Effector memory CD4-positive, alpha-beta T cell (primary cell): ENCODE measurements around the gene ZNF732.

Experiments
- DNase-seq, 3 donors: peaks; one replicate each; pipeline ENCODE4 v3.0.0-alpha.2; 2020
- H3K27ac ChIP-seq: 2 replicates; pipeline ENCODE4 v1.7.0; 2013; ENCODE audit warnings: mild to moderate bottlenecking, low read length, moderate library complexity; ENCODE audit not compliant: insufficient read depth, poor library complexity, severe bottlenecking
- H3K27me3 ChIP-seq: replicated peaks from 2 replicates; pipeline ENCODE4 v1.7.0; 2013; ENCODE audit warnings: mild to moderate bottlenecking, low read length; ENCODE audit not compliant: insufficient read depth, control insufficient read depth, poor library complexity, severe bottlenecking
- H3K36me3 ChIP-seq: 2 replicates; pipeline ENCODE4 v1.7.0; 2013; ENCODE audit warnings: mild to moderate bottlenecking, low read length, moderate library complexity; ENCODE audit not compliant: control insufficient read depth, insufficient read depth
- H3K4me1 ChIP-seq: 2 replicates; pipeline ENCODE4 v1.7.0; 2013; ENCODE audit warnings: low read length, mild to moderate bottlenecking; ENCODE audit not compliant: control insufficient read depth, insufficient read depth, poor library complexity, severe bottlenecking
- H3K4me3 ChIP-seq: 2 replicates; pipeline ENCODE4 v1.7.0; 2013; ENCODE audit warnings: low read length, low read depth, mild to moderate bottlenecking; ENCODE audit not compliant: insufficient read depth, poor library complexity, severe bottlenecking
- H3K9me3 ChIP-seq: 2 replicates; pipeline ENCODE4 v1.7.0; 2013; ENCODE audit warnings: mild to moderate bottlenecking, low read length, moderate library complexity; ENCODE audit not compliant: control insufficient read depth
- total RNA-seq, 3 donors: gene quantifications; one replicate each; lab custom pipeline; 2026; lab: John Stamatoyannopoulos, UW

ZNF732 gene
- 0 to 0.09 (median 0) reads per million in 3 donors for total RNA-seq

DNA sequence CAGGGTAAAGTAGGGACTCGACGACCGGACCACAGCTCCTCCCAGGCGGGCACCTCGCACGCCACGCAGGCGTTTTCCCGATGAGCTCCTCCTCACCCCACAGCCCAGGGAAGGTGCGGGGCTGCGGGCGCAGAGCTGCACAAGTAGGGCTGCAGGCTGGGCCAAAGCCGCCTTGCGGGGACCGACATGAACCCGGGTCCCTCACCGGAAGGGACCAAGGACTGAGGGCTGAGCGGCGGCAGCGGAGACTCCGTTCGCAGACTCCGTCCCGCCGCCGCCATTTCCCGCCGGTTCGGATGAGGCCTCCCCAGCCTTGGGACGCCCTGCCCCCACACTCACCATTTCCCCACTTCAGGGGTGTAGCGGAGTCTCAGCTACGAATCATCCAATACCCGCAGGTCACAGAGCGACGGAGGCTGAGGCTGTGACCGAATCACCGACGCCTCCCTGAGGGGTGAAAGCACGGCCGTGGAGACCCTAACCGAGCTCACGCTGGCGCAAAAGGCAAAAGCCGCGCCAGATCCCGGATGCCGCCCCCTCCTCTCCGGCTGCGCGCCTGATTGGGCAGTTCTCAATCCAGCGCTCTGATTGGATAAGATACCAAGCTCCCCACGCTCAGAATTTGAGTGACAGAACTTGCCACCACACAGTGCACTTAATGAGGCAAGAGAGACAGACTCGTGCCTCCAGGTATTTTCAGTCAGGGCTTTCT is at the start of gene ZNF732:
Gene ZNF732, minus strand, starts transcription at position 506 of the 712 bp plus-strand sequence. Its CDS starts 164 bp downstream, at position 342.
- no peak within 1 kb of the TSS for H3K27ac ChIP-seq
- H3K9me3 ChIP-seq = peaks cover 5% of the 10 kb centered on the region
- H3K4me1 ChIP-seq = no peaks in the 10 kb centered on the region
- H3K4me3 ChIP-seq = no peak within 1 kb of the TSS
- H3K27me3 ChIP-seq = no peaks in the 10 kb centered on the region
- no peaks in the 10 kb centered on the region for H3K36me3 ChIP-seq
- DNase-seq = no peak

DNA sequence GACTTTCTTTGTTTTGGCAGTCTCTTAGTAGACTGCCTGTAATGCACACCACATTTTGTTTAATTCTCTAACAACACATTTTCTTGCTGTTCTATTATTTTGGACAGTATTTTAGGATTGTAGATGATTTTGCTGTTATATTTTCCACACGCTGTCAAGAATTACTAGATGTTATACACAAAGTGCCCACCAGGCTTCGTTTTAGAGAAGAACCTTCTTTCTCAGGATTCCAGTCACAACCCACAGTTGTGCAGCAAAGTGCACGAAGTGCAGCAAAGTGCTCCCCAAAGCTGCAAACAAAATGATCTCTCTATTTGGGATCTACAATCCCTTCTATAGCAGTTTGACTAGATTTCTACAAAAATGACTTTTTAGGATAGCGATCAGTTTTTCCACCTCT is 34.7 kb upstream of the ZNF732 start:
- no peak for DNase-seq
- peaks cover 30% of the 10 kb centered on the region for H3K36me3 ChIP-seq

DNA sequence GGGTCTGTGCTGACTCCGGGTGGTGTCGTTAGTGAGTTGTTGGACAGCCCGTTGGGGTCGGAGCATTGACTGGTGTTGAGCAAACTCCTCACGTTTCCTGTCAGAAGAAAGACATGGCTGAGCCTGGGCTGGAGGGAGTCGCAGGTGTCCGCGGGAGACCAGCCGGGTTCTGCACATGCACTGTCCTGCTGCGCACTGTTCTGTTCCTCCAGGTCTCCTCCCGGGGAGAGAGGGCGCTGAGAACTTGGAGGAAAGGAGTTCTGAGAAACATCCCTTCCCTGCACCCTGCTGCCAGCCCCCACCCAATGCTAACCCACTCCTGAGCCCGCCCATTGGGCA is 33.5 kb upstream of the ZNF732 start:
- DNase-seq = no peak
- Histone ChIP-seq H3K36me3 (peaks cover 17% of the 10 kb centered on the region), H3K9me3 (peaks cover 27% of the 10 kb centered on the region), H3K27ac (no peak overlapping the region), H3K4me1 (peaks cover 7% of the 10 kb centered on the region), H3K4me3 (peak overlapping the region; percentile 91), H3K27me3 (no peaks in the 10 kb centered on the region)

More for the DNA sequence above, 34.7 kb upstream of the ZNF732 start:
- peaks cover 35% of the 10 kb centered on the region for H3K9me3 ChIP-seq
- H3K4me3 ChIP-seq = no peak overlapping the region
- no peaks in the 10 kb centered on the region for H3K27me3 ChIP-seq
- H3K27ac ChIP-seq = no peak overlapping the region
- H3K4me1 ChIP-seq = peaks cover 7% of the 10 kb centered on the region

DNA sequence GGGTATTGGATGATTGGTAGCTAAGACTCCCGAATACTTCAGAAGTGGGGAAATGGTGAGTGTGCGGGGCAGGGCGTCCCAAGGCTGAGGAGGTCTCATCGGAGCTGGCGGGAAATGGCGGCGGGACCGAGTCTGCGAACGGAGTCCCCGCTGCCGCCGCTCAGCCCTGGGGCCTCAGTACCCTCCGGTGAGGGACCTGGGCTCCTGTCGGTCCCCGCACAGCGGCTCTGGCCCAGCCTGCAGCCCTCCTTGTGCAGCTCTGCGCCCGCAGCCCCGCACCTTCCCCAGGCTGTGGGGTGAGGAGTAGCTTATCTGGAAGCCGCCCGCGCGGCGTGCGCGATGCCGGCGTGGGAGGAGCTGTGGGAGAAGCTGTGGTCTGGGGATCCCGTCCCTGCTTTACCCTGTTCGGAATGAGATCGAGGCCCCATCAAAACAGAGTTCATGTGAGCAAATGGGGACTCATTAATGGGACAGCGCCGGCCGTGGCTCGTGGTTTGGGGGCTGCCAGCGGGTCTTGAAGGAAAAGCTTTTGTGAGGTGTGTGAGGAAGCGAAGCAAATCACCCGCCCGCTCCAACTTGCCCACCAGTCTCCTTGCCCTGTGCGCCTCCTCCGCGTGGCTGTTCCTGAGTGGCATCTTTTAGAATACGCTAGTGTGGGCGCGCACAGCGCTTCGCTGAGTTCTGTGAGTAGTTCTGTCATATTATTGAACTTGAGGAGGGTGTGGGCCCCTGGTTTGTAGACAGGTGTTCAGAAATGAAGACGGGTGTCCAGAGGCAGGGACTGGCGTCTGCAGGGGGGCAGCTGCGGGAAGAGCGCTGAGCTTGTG is 32.9 kb upstream of the ZNF732 start:
- Histone ChIP-seq H3K27me3 (no peaks in the 10 kb centered on the region), H3K4me3 (peak overlapping the region; percentile 91), H3K27ac (peak overlapping the region; percentile 89), H3K9me3 (peaks cover 27% of the 10 kb centered on the region), H3K4me1 (peaks cover 7% of the 10 kb centered on the region), H3K36me3 (peaks cover 13% of the 10 kb centered on the region)
- DNase-seq = no peak

DNA sequence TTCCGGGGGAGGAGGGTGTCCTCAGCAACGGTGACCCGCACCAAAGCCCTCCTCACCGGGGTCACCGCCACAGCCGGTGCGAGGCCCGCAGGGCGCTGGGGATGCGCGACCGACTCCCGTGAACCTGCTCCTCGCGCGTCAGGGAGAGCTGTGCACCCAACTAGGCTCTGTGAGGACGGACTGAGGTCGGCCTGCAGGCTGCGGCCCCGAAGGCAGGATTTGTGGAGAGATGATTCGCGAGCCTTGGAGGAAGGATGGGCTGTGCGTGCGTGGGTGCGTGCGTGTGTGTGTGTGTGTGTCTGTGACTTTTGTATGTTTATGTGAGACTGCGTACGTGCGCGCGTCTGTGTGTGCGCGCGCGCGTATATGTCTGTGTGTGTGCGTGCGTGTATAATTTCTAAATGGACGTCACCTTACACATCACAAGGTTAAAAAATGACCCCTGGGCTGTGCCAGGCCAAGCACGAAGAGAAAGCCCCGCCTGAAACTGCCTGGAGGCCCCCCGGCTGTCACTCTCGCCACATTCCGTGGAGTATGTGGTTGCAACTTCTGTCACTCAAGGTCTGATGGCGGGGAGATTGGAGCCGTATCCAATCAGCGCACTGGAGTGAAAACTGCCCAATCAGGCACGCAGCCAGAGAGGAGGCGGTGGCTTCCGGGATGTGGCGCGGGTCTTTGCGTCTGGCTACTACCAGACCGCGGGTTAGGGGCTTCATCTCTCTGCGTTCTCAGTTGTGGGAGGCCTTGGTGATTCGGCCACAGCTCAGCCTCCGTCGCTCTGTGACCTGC is 32.1 kb upstream of the ZNF732 start, which contains the start of gene ZNF141:
Gene ZNF141, plus strand, starts transcription at position 672 of the 789 bp plus-strand sequence. CDS start 170 bp downstream, outside the sequence.
- H3K4me3 ChIP-seq = peak within 1 kb of the TSS; percentile 91

DNA sequence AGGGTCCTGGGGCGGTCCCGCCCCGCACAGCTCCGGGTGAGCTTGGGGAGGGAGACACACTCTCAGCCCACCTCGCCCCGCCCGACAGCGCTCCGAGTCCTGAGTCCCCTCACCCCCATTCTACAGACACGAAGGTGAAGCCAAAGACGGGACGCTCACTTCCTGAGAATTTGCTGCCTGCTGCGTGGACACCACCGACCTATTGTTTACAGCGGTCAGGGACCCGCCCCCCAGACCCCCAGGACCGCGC is 31.5 kb upstream of the ZNF732 start:
- Histone ChIP-seq H3K9me3 (peaks cover 15% of the 10 kb centered on the region), H3K36me3 (no peaks in the 10 kb centered on the region), H3K4me1 (peaks cover 7% of the 10 kb centered on the region), H3K27me3 (no peaks in the 10 kb centered on the region), H3K4me3 (peak overlapping the region; percentile 91), H3K27ac (peak overlapping the region; percentile 89)
- no peak for DNase-seq

More for the DNA sequence above, 32.1 kb upstream of the ZNF732 start, which contains the start of gene ZNF141:
- H3K27me3 ChIP-seq = no peaks in the 10 kb centered on the region
- peaks cover 7% of the 10 kb centered on the region for H3K4me1 ChIP-seq
- peak; percentile 82 to 89 (median 88) for DNase-seq
- H3K27ac ChIP-seq = peak within 1 kb of the TSS; percentile 89
- peaks cover 19% of the 10 kb centered on the region for H3K9me3 ChIP-seq
- H3K36me3 ChIP-seq = peaks cover 5% of the 10 kb centered on the region

DNA sequence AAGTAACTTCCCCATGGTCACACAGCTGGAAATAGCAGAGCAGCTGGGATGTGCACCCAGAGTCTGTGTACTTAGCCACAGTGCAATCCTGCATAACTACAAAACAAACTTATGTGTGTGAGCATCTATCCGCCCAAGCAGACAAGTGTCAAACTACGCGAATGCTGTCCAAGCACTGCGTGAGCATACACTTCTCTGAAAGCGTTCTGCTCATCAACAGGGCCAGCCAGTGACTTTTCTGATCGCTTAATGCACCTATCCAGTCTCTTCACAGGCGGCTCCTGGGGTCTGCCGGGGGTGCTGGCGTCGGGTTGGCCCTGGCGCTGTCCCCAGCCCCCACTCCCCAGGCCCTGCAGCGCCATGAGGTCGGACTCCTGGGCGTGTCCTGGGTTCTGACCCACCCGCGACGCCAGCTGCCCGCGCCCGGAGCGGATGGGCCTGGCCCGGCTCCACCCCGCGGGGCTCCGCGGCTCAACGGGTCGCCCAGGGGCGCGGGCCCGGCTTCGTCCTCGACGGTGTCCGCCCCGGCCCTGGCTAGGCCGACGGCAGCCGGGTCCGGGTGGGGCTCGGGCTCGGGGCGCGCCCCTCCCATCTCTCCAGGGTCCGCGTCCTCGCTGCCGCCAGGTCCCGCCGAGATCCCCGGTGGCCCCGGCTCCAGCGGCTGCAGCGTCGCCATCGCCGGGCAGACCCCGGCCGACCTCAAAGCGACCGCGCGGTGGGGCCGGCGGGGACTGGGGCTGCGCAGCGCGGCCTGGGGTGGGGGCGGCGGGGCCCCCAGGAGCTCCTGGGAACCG is 31.0 kb upstream of the ZNF732 start:
- no peak for DNase-seq

DNA sequence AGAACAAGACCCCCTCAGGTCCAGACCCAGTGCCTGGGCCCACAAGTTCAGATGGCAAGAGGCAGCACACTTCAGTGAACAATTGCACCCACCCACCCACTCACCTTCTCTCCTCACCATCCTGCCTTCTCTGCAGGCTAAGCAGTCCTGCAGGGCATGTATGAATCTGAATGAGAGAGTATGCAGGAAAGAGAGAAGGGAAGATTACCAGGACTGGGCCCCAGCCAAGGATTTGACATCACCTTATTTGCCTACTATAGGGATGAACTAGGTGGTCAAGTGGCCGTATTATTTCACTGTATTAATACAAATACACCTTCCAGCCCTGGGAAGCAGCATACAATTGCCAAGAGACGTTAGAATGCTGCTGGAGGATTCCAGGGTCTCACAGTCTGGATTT is 30.2 kb upstream of the ZNF732 start:
- Histone ChIP-seq H3K36me3 (no peaks in the 10 kb centered on the region), H3K4me3 (no peak overlapping the region), H3K27ac (no peak overlapping the region), H3K9me3 (peaks cover 5% of the 10 kb centered on the region), H3K4me1 (peaks cover 7% of the 10 kb centered on the region), H3K27me3 (no peaks in the 10 kb centered on the region)
- no peak for DNase-seq

More for the DNA sequence above, 31.0 kb upstream of the ZNF732 start:
- no peaks in the 10 kb centered on the region for H3K36me3 ChIP-seq
- peak overlapping the region; percentile 89 for H3K27ac ChIP-seq
- no peaks in the 10 kb centered on the region for H3K27me3 ChIP-seq
- H3K4me1 ChIP-seq = peaks cover 7% of the 10 kb centered on the region
- peaks cover 10% of the 10 kb centered on the region for H3K9me3 ChIP-seq
- peak overlapping the region; percentile 91 for H3K4me3 ChIP-seq

DNA sequence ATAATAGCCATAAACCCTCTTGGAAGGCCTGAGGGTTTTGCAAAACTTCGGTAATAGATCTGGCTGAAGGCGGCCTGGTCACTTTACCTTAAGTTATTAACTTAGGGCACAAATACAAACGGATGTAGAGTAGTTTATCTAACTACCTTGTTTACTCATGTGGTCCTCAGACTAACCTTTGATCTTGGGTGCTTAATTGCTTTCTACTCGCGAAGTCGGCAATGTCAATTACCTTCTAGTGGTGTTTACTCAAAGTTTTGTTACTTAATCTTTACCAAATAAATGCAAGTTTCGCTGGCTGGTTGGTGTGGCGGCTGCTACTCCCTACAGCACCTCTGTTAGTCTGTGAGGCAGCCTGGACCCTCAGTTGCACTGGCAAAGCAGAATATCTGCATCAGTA is 23.5 kb upstream of the ZNF732 start:
- no peak for DNase-seq
- Histone ChIP-seq H3K4me1 (no peaks in the 10 kb centered on the region), H3K36me3 (no peaks in the 10 kb centered on the region), H3K4me3 (no peak overlapping the region), H3K9me3 (peaks cover 11% of the 10 kb centered on the region), H3K27ac (no peak overlapping the region), H3K27me3 (no peaks in the 10 kb centered on the region)
